Measurements from ENCODE around the gene TBC1D5. TPM values are rescaled to one million over a fixed set of nuclear protein-coding genes. Genes with fewer than 3 reads are reported as not detected.

TBC1D5 gene
- total RNA-seq, 2 experiments from 2014 or later: 53.9 to 56.9 TPM

DNA sequence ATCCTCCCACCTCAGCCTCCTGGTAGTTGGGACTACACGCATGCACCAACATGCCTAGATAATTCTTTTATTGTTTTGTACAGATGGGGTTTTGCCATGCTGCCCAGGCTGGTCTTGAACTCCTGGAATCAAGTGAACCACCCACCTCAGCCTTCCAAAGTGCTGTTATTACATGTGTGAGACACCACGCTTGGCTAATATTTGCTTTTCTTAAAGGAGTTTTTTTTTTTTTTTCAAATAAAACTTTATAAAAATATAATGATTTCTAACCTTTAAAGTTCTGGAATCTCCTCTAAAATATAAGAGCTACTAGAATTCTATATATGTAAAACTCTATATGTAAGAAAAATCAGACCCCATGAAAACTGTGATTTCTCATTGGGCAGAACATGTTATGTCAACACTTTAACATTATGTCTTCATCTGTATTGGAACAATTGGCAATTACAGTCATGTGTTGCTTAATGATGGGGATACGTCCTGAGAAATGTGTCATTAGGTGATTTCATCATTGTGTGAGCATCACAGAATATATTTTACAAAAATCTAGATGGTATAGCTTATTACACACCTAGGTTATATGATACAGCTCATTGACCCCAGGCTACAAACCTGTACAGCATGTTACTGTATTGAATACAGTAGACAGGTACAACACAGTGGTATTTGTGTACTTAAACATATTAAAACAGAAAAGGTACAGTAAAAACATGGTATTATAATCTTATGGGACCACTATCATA, 480.6 kb downstream of the TBC1D5 start:
- no peaks in the 10 kb centered on the region for H3K27me3 Mint-ChIP-seq
- H3K36me3 Mint-ChIP-seq (ENCODE audit: low read depth): no peaks in the 10 kb centered on the region
- CTCF ChIA-PET: interaction anchor here (0.6 kb wide), 3 partner anchors 164 to 1406 kb away, joined by 3 read pairs; no protein-coding TSS in a partner anchor
- POLR2A ChIA-PET: no interaction called here
- ATAC-seq: no peak
- no peak for DNase-seq
- H3K4me1 Mint-ChIP-seq: no peaks in the 10 kb centered on the region
- no peak overlapping the region for H3K4me3 Mint-ChIP-seq
- intact Hi-C loops (cut with DNase I, micrococcal nuclease): no loop called here
- H3K9me3 Mint-ChIP-seq (ENCODE audit: low read depth): no peaks in the 10 kb centered on the region
- H3K27ac Mint-ChIP-seq: no peak overlapping the region

DNA sequence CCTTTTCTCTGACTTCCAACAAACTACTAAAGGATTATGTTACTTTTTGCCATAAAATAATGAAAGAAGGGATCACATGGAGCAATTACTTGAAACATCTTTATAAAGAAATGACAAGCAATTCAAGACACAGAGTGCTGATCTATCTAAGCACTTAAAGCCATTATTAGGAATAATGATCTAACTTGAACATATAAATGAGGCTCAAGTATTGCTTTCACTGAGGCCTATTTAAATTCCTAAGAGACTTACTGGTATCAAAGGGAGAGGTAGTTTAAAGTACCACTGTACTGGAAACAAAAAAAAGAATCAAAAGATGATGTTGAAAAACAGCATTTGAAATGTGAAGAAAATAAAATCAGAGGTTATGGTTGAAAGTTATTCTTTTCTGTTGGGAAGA, 482.2 kb downstream of the TBC1D5 start:
- DNase-seq (no peak), ATAC-seq (no peak)
- Mint-ChIP-seq H3K4me1 (no peaks in the 10 kb centered on the region), H3K9me3 (ENCODE audit: low read depth) (no peaks in the 10 kb centered on the region), H3K4me3 (no peak overlapping the region), H3K36me3 (ENCODE audit: low read depth) (no peaks in the 10 kb centered on the region), H3K27me3 (no peaks in the 10 kb centered on the region), H3K27ac (no peak overlapping the region)
- ChIA-PET POLR2A (no interaction called here), CTCF (interaction anchor here (0.9 to 1.1 kb wide), 2 partner anchors 153 to 581 kb away, joined by 4 to 5 read pairs; no protein-coding TSS in a partner anchor)
- intact Hi-C loops (cut with DNase I, micrococcal nuclease): no loop called here

DNA sequence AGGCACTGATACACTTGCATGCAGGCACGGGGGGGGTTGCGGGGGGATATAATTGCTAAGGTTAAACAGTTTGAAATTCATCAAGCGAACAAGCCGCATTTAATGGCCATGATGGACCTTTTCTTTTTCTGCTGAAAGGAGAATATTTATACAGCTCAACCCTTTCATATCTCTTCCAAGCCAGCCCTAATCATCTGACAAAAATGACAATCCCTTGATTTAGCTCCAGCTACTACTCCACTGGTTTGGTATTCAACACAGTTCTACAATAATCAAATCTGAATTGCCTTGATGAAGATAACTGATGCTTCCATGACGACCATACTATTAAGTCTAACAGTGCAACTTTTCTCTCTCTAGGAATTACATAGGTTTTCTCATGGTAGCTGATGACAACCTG, 482.7 kb downstream of the TBC1D5 start:
- H3K27ac Mint-ChIP-seq: no peak overlapping the region
- no peaks in the 10 kb centered on the region for H3K9me3 Mint-ChIP-seq (ENCODE audit: low read depth)
- peaks cover 2% of the 10 kb centered on the region for H3K36me3 Mint-ChIP-seq (ENCODE audit: low read depth)
- intact Hi-C loops (cut with DNase I, micrococcal nuclease): loop anchor here (1.0 kb wide), 2 partner anchors 154 to 582 kb away; no protein-coding TSS in a partner anchor
- DNase-seq (no peak), ATAC-seq (no peak)
- H3K27me3 Mint-ChIP-seq: no peaks in the 10 kb centered on the region
- no peak overlapping the region for H3K4me3 Mint-ChIP-seq
- ChIA-PET CTCF (interaction anchor here (0.6 to 1.1 kb wide), 5 partner anchors 150 to 664 kb away, joined by 3 to 5 read pairs (median 4); no protein-coding TSS in a partner anchor), POLR2A (interaction anchor here (0.6 kb wide), 1 partner anchor 628 kb away, joined by 3 read pairs; no protein-coding TSS in a partner anchor)
- H3K4me1 Mint-ChIP-seq: no peaks in the 10 kb centered on the region

DNA sequence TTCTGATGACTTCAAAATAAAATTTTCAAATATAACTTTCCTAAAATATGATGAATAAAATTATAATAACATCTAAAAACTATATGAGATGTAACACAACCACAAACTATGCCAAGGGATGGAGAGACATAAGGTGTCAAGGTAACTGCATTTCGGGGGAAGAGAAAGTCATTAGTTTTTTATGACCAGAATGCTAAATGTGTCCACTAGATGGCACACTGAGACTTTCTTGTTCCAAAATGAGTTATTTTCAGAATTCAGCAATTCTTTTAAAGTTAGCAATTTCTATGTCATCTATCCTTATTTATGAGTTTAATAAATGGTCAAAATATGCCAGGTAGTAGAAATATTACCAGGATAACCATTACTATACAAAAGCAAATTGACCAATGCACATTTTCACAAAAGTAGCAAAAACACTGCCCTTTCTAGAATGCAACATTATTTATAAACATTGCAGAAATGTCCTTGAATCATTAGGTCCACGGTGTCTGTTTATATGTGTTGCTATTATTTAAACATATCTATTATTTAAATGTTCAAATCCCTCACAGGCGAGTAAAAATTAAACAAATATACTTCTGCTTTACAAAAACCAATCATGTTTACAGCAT, 483.5 kb downstream of the TBC1D5 start:
- H3K4me3 Mint-ChIP-seq: no peak overlapping the region
- POLR2A ChIA-PET: interaction anchor here (0.6 kb wide), 1 partner anchor 629 kb away, joined by 3 read pairs; no protein-coding TSS in a partner anchor
- ATAC-seq: no peak
- H3K27ac Mint-ChIP-seq: no peak overlapping the region
- DNase-seq: peak; percentile 8
- H3K9me3 Mint-ChIP-seq (ENCODE audit: low read depth): no peaks in the 10 kb centered on the region
- CTCF ChIA-PET: interaction anchor here (0.7 to 2.4 kb wide), 4 partner anchors 154 to 656 kb away, joined by 3 to 19 read pairs (median 4); no protein-coding TSS in a partner anchor
- H3K27me3 Mint-ChIP-seq: no peaks in the 10 kb centered on the region
- H3K36me3 Mint-ChIP-seq (ENCODE audit: low read depth): peaks cover 2% of the 10 kb centered on the region
- intact Hi-C loops (cut with DNase I, micrococcal nuclease): loop anchor here (1.0 kb wide), 2 partner anchors 154 to 582 kb away; no protein-coding TSS in a partner anchor
- H3K4me1 Mint-ChIP-seq: no peaks in the 10 kb centered on the region

DNA sequence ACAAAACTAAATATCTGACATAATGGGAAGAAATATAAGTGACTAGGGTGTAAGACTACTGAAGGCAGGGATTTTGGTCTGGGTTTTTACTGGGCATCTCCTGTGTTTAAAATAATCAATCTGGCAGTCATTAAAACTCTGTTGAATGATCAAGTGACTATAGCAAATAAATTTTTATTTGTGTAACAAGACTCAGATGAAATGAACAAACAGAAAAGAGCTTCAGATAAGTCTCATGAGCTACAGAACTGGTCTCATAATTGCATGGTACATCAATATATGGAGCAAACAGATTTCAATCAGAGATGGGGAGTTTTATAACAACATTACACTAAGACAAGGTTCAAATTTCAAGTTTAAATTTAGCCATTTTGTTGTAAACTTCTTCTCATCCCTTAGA, 485.2 kb downstream of the TBC1D5 start:
- DNase-seq (no peak), ATAC-seq (no peak)
- Mint-ChIP-seq H3K27ac (no peak overlapping the region), H3K36me3 (ENCODE audit: low read depth) (peaks cover 2% of the 10 kb centered on the region), H3K4me1 (no peaks in the 10 kb centered on the region), H3K27me3 (no peaks in the 10 kb centered on the region), H3K9me3 (ENCODE audit: low read depth) (no peaks in the 10 kb centered on the region), H3K4me3 (no peak overlapping the region)
- CTCF ChIA-PET: interaction anchor here (0.6 to 2.4 kb wide), 7 partner anchors 9 to 584 kb away, joined by 3 to 19 read pairs (median 4); no protein-coding TSS in a partner anchor
- intact Hi-C loops (cut with DNase I, micrococcal nuclease): no loop called here
- POLR2A ChIA-PET: no interaction called here

DNA sequence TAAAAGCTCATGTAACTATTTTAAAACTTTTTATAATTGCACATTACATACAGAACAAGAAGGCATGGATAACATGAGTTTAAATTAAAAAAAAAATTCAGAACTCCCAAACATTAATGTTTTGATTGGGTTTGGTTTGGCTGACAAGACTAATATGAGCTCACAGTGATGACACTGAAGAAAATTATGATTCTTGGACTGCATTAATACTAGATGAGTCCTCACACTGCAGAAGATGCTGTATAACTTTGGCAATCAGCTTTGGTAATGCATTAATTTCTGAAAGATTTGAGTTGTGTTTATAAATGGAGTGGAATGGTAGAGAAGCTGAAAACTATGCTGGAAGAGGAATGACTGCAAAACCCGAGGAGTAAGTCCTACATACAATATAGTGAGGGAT, 498.8 kb downstream of the TBC1D5 start:
- POLR2A ChIA-PET: no interaction called here
- no peak for DNase-seq
- Mint-ChIP-seq H3K4me3 (no peak overlapping the region), H3K27me3 (no peaks in the 10 kb centered on the region), H3K9me3 (ENCODE audit: low read depth) (no peaks in the 10 kb centered on the region), H3K27ac (no peak overlapping the region), H3K36me3 (ENCODE audit: low read depth) (no peaks in the 10 kb centered on the region), H3K4me1 (no peaks in the 10 kb centered on the region)
- ATAC-seq: no peak
- intact Hi-C loops (cut with DNase I, micrococcal nuclease): no loop called here
- CTCF ChIA-PET: no interaction called here

DNA sequence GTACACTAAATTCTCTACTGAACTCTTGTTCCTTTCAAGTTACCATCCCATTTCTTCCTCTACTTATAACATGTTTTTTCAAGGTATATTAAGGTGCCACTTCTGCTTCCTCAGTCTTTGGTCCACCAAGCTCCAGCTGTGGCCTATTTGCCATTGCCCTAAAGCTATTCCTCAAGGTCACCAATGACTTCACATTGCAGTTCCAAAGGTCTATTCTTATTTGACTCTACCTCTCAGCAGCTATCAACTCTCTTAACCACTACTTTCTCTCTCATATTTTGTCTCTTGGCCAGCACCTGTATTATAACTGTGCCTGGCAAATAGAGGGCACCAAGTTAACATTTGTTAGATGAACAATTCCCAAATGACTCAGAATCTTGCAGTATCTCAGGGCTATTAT, 503.0 kb downstream of the TBC1D5 start:
- intact Hi-C loops (cut with DNase I, micrococcal nuclease): loop anchor here in 1 of 2 experiments (10.0 kb wide), 1 partner anchor 975 kb away; the partner anchor contains the start of genes DPH3 and OXNAD1
- DNase-seq: no peak
- H3K36me3 Mint-ChIP-seq (ENCODE audit: low read depth): no peaks in the 10 kb centered on the region
- no peaks in the 10 kb centered on the region for H3K9me3 Mint-ChIP-seq (ENCODE audit: low read depth)
- H3K27ac Mint-ChIP-seq: no peak overlapping the region
- CTCF ChIA-PET: interaction anchor here (0.9 to 2.1 kb wide), 4 partner anchors 10 to 639 kb away, joined by 3 to 6 read pairs (median 4); no protein-coding TSS in a partner anchor
- H3K4me1 Mint-ChIP-seq: peaks cover 14% of the 10 kb centered on the region
- H3K4me3 Mint-ChIP-seq: no peak overlapping the region
- no peak for ATAC-seq
- POLR2A ChIA-PET: no interaction called here
- no peaks in the 10 kb centered on the region for H3K27me3 Mint-ChIP-seq

DNA sequence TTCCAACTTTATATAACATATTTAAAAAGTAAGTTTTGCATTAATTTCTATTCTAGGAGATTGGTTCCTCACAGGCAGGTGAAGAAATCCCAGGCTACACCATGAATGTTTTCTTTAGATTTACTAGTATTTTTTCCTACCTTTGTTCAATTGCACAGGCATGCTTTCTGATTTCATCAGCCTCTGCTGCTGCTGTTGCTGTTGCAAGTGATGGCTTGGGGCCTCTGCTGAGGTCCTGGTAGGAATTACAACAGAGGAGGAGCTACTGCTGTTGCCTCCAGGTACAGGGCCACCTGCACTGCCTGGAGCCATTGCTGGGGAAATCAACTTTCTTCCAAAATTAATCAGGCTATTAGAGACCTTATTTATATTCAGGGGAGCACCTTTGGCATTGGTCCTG, 504.4 kb downstream of the TBC1D5 start:
- Mint-ChIP-seq H3K9me3 (ENCODE audit: low read depth) (no peaks in the 10 kb centered on the region), H3K36me3 (ENCODE audit: low read depth) (no peaks in the 10 kb centered on the region), H3K27me3 (no peaks in the 10 kb centered on the region), H3K4me1 (peaks cover 24% of the 10 kb centered on the region), H3K4me3 (no peak overlapping the region), H3K27ac (no peak overlapping the region)
- ChIA-PET POLR2A (no interaction called here), CTCF (interaction anchor here (0.5 to 0.8 kb wide), 3 partner anchors 270 to 653 kb away, joined by 3 read pairs; no protein-coding TSS in a partner anchor)
- intact Hi-C loops (cut with DNase I, micrococcal nuclease): loop anchor here in 1 of 2 experiments (10.0 kb wide), 1 partner anchor 973 kb away; the partner anchor contains the start of genes DPH3 and OXNAD1
- DNase-seq: no peak
- ATAC-seq: no peak

DNA sequence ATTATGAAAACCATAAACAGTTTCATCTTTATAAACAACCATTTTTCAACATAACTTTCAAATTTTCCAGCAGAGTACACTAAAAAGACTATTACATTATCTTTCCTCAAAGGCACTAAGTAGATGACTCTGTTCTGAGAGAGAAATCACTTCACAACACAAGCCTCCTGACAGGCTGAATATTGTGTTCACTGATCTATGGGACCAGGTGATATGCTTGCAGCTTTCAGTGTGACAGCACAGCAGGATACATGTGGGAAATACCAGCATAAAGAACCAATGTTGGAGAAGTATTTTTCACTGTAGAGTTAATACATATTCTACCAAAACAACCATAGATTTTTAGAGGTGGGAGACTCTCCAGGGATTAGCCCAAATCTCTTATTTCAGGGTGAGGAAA, 507.1 kb downstream of the TBC1D5 start:
- H3K36me3 Mint-ChIP-seq (ENCODE audit: low read depth): no peaks in the 10 kb centered on the region
- POLR2A ChIA-PET: no interaction called here
- H3K4me1 Mint-ChIP-seq: peaks cover 24% of the 10 kb centered on the region
- no peak overlapping the region for H3K4me3 Mint-ChIP-seq
- DNase-seq (no peak), ATAC-seq (no peak)
- H3K9me3 Mint-ChIP-seq (ENCODE audit: low read depth): no peaks in the 10 kb centered on the region
- intact Hi-C loops (cut with DNase I, micrococcal nuclease): loop anchor here in 1 of 2 experiments (10.0 kb wide), 1 partner anchor 971 kb away; the partner anchor contains the start of genes DPH3 and OXNAD1
- no peak overlapping the region for H3K27ac Mint-ChIP-seq
- CTCF ChIA-PET: interaction anchor here (1.6 kb wide), 1 partner anchor 634 kb away, joined by 4 read pairs; no protein-coding TSS in a partner anchor
- H3K27me3 Mint-ChIP-seq: no peaks in the 10 kb centered on the region

DNA sequence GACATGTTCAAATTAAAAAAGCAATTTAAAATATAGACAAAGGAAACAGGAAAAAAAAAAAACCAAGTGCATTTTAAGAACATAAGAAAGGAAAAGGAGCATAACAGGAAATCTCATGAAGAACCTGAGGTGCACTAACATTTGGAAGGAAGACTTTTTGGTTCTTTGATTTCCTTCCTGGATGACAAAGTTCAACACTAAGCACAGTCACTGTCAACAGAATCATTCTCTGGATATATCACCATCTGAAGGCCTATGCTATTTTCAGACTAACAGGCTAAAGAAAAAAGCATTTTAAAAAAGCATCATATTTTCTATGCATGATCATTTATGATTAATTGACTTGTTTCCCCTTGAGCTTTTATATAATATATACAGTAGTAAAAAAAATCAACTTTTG, 508.0 kb downstream of the TBC1D5 start:
- POLR2A ChIA-PET: no interaction called here
- H3K9me3 Mint-ChIP-seq (ENCODE audit: low read depth): no peaks in the 10 kb centered on the region
- no peak overlapping the region for H3K27ac Mint-ChIP-seq
- H3K27me3 Mint-ChIP-seq: no peaks in the 10 kb centered on the region
- ATAC-seq (no peak), DNase-seq (no peak)
- intact Hi-C loops (cut with DNase I, micrococcal nuclease): loop anchor here (1.0 to 10.0 kb wide), 7 partner anchors 82 to 970 kb away; partner anchors contain the start of genes OXNAD1 (in 2 of the 2) and DPH3 (in 1 of the 2)
- no peak overlapping the region for H3K4me3 Mint-ChIP-seq
- CTCF ChIA-PET: interaction anchor here (0.7 to 1.0 kb wide), 2 partner anchors 12 to 411 kb away, joined by 3 read pairs; no protein-coding TSS in a partner anchor
- H3K4me1 Mint-ChIP-seq: peaks cover 24% of the 10 kb centered on the region
- H3K36me3 Mint-ChIP-seq (ENCODE audit: low read depth): no peaks in the 10 kb centered on the region

DNA sequence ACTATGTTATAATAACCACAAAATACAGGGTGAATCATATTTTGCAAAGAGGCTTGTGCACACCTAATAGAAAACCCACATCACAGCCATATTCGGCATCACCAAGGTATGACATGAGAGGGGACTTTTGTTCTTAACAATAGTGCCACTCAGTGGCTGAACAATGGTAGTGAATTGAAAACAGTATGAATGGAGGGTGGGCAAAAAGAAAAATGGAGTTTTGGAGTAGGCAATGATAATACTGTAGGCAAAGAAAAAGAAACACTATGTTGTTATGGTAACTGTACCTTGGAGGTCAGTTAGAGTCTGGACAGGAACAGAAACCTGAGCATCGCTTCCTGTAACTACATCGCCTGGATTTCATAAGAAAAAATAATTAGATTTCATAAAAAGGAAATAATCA, 509.0 kb downstream of the TBC1D5 start:
- no peaks in the 10 kb centered on the region for H3K27me3 Mint-ChIP-seq
- intact Hi-C loops (cut with DNase I, micrococcal nuclease): loop anchor here (1.0 to 10.0 kb wide), 12 partner anchors 81 to 969 kb away; partner anchors contain the start of genes OXNAD1 (in 2 of the 2), PLCL2 (in 2 of the 2) and DPH3 (in 1 of the 2)
- POLR2A ChIA-PET: no interaction called here
- H3K9me3 Mint-ChIP-seq (ENCODE audit: low read depth): no peaks in the 10 kb centered on the region
- no peaks in the 10 kb centered on the region for H3K36me3 Mint-ChIP-seq (ENCODE audit: low read depth)
- no peak overlapping the region for H3K27ac Mint-ChIP-seq
- peak; percentile 47 for DNase-seq
- CTCF ChIA-PET: interaction anchor here (0.7 to 2.0 kb wide), 5 partner anchors 349 to 541 kb away, joined by 3 to 4 read pairs (median 3); partner anchors contain the start of gene PLCL2
- peaks cover 24% of the 10 kb centered on the region for H3K4me1 Mint-ChIP-seq
- ATAC-seq: peak; percentile 91
- H3K4me3 Mint-ChIP-seq: no peak overlapping the region
